ENCODE measurements around the gene SEC14L5. TPM values are rescaled to one million over a fixed set of nuclear protein-coding genes. Genes with fewer than 3 reads are reported as not detected.

SEC14L5 gene
- total and polyA plus RNA-seq, 2 of the 4 experiments (the other 2 are of a cell fraction): 0.07 TPM; not detected in 1

- no peak overlapping the region for H3K14ac ChIP-seq (replicated peaks; ENCODE audit: low read depth, low read length)
- H3K23ac ChIP-seq (ENCODE audit: low read depth, low read length): no peak overlapping the region
- H3K56ac ChIP-seq (ENCODE audit: extremely low read depth, insufficient read depth, low read length): no peak overlapping the region
- H4K5ac ChIP-seq (ENCODE audit: low read depth, low read length): no peak overlapping the region
- ATAC-seq (ENCODE audit: low read depth): no peak
- in situ Hi-C loops (cut with MboI; ENCODE audit: low sequenced_read_pairs) (no loop called here), intact Hi-C loops (cut with micrococcal nuclease) (no loop called here), dilution Hi-C loops (cut with HindIII; ENCODE audit: low sequenced_read_pairs, unreplicated experiment) (no loop called here)
- TF ChIP-seq NFE2L2 (IDR thresholded peaks at IDR 0.05; ENCODE audit: low read depth, low read length) (no peak), RCOR1 (IDR thresholded peaks at IDR 0.05; ENCODE audit: insufficient replicate concordance, low read length) (no peak), MAZ (IDR thresholded peaks at IDR 0.05; ENCODE audit: borderline replicate concordance, low read depth, low read length) (no peak), SMC3 (IDR thresholded peaks at IDR 0.05; ENCODE audit: low read depth, low read length) (no peak), MAFK (IDR thresholded peaks at IDR 0.05; ENCODE audit: low read depth, low read length) (no peak), POLR2A (IDR thresholded peaks at IDR 0.05; ENCODE audit: low read depth, low read length) (no peak), MXI1 (IDR thresholded peaks at IDR 0.05; ENCODE audit: borderline replicate concordance, low read depth, low read length) (no peak), RFX5 (IDR thresholded peaks at IDR 0.05; ENCODE audit: low read depth, low read length) (no peak), BHLHE40 (IDR thresholded peaks at IDR 0.05; ENCODE audit: low read depth, low read length) (no peak)
- TF ChIP-seq, protein P1, sequence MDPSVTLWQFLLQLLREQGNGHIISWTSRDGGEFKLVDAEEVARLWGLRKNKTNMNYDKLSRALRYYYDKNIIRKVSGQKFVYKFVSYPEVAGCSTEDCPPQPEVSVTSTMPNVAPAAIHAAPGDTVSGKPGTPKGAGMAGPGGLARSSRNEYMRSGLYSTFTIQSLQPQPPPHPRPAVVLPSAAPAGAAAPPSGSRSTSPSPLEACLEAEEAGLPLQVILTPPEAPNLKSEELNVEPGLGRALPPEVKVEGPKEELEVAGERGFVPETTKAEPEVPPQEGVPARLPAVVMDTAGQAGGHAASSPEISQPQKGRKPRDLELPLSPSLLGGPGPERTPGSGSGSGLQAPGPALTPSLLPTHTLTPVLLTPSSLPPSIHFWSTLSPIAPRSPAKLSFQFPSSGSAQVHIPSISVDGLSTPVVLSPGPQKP (IDR thresholded peaks at IDR 0.05; ENCODE audit: borderline replicate concordance, low read depth, low read length): no peak
- no peaks in the 10 kb centered on the region for H3K9me3 ChIP-seq (ENCODE audit: control insufficient read depth, insufficient read depth, low read length)
- no peak overlapping the region for H4K91ac ChIP-seq (ENCODE audit: insufficient read depth, low read depth, low read length)
- H3K27me3 ChIP-seq (ENCODE audit: control insufficient read depth, insufficient read depth, low read length): peaks cover 21% of the 10 kb centered on the region
- H3K27ac ChIP-seq (ENCODE audit: insufficient read depth, low read length): no peak overlapping the region
- H2AK5ac ChIP-seq (ENCODE audit: low read depth, low read length): no peak overlapping the region
- no peak overlapping the region for H3K4me2 ChIP-seq (ENCODE audit: low read depth, low read length)
- H3K4ac ChIP-seq (ENCODE audit: low read depth, low read length): no peak overlapping the region
- no peak overlapping the region for H4K8ac ChIP-seq (ENCODE audit: low read depth in 2 of 2, low read length in 2 of 2)
- ChIA-PET POLR2A (ENCODE audit: unreplicated experiment) (no interaction called here), CTCF (no interaction called here)
- H3K36me3 ChIP-seq (ENCODE audit: control insufficient read depth, insufficient read depth, low read length): no peaks in the 10 kb centered on the region
- no peak overlapping the region for H2AFZ ChIP-seq (replicated peaks; ENCODE audit: low read length, poor library complexity)
- H4K20me1 ChIP-seq (ENCODE audit: insufficient read depth, low read length): no peaks in the 10 kb centered on the region
- no TSS peak for BruUV-seq (replicated peaks)
- no peak overlapping the region for H2BK5ac ChIP-seq (ENCODE audit: low read depth, low read length, poor library complexity, severe bottlenecking)
- H3K18ac ChIP-seq (ENCODE audit: low read depth, low read length): no peak overlapping the region
- no peak overlapping the region for H3K9ac ChIP-seq (ENCODE audit: low read depth, low read length)
- H2BK20ac ChIP-seq (ENCODE audit: low read depth, low read length): no peak overlapping the region
- peaks cover 6% of the 10 kb centered on the region; the same call in 1 of the 2 replicates for H3K4me1 ChIP-seq (ENCODE audit: control insufficient read depth, insufficient read depth, low read length)
- H2BK15ac ChIP-seq (ENCODE audit: low read depth, low read length): no peak overlapping the region
- H2AK9ac ChIP-seq (replicated peaks; ENCODE audit: low read depth, low read length, poor library complexity): no peak overlapping the region
- no CpG with 5 or more reads among the region's 11 CpGs for WGBS, 2 experiments (ENCODE audit: extremely low coverage in 2 of 2, insufficient read length in 1 of 2)
- no peaks in the 10 kb centered on the region for H3K79me1 ChIP-seq (ENCODE audit: low read depth in 1 of 2, low read length in 2 of 2)
- H3K9me1 ChIP-seq (ENCODE audit: insufficient read depth, low read length): peaks cover 3% of the 10 kb centered on the region; the same call in 1 of the 2 replicates
- DNase-seq: no peak
- H2BK120ac ChIP-seq (ENCODE audit: low read depth, low read length): no peak overlapping the region
- no peak overlapping the region for H3K4me3 ChIP-seq (ENCODE audit: insufficient read depth, low read depth, low read length)
These were observed 103.9 kb downstream of the SEC14L5 start for GRCh38 chr16:5062051-5062450.
